Parathyroid adenoma (tissue), 2 donors: ENCODE data around the gene MED23.

ENCODE experiments used
- H2AFZ ChIP-seq: fragments of 300-600 bp; sonication (generic); one replicate; pipeline ENCODE4 v1.7.0; 2017; ENCODE audit warnings: antibody characterized with exemption, mild to moderate bottlenecking
- H3K27ac ChIP-seq: fragments of 300-600 bp; sonication (generic); one replicate; pipeline ENCODE4 v1.7.0; 2017
- H3K27me3 ChIP-seq: fragments of 300-600 bp; sonication (generic); one replicate; pipeline ENCODE4 v1.7.0; 2017; ENCODE audit warnings: low read length; ENCODE audit not compliant: control insufficient read depth, insufficient read depth
- H3K36me3 ChIP-seq: fragments of 300-600 bp; sonication (generic); one replicate; pipeline ENCODE4 v1.7.0; 2017; ENCODE audit warnings: low read length; ENCODE audit not compliant: control insufficient read depth, insufficient read depth
- H3K4me1 ChIP-seq: fragments of 300-600 bp; sonication (generic); one replicate; pipeline ENCODE4 v1.7.0; 2017; ENCODE audit warnings: control low read depth
- H3K4me2 ChIP-seq: fragments of 300-600 bp; sonication (generic); one replicate; pipeline ENCODE4 v1.7.0; 2017; ENCODE audit warnings: low read length
- H3K4me3 ChIP-seq: fragments of 300-600 bp; sonication (generic); one replicate; pipeline ENCODE4 v1.7.0; 2017; ENCODE audit warnings: low read depth, low read length
- H3K79me2 ChIP-seq: fragments of 300-600 bp; sonication (generic); one replicate; pipeline ENCODE4 v1.7.0; 2017; ENCODE audit warnings: control low read depth
- H3K9ac ChIP-seq: fragments of 300-600 bp; sonication (generic); one replicate; pipeline ENCODE4 v1.7.0; 2017; ENCODE audit warnings: mild to moderate bottlenecking
- H3K9me3 ChIP-seq: fragments of 300-600 bp; sonication (generic); one replicate; pipeline ENCODE4 v1.7.0; 2017; ENCODE audit warnings: low read length; ENCODE audit not compliant: control insufficient read depth
- CTCF ChIP-seq: fragments of 300-600 bp; sonication (generic); IDR thresholded peaks from one replicate; pipeline ENCODE4 v1.7.0; 2017; ENCODE audit warnings: antibody characterized with exemption, mild to moderate bottlenecking
- donor health status: primary hyperparathyroidism.

Gene MED23

GRCh38 chr6:131586543-131586942, 41.5 kb downstream of the MED23 start:
- no peaks in the 10 kb centered on the region for H3K4me1 ChIP-seq
- no peaks in the 10 kb centered on the region for H3K36me3 ChIP-seq
- TF ChIP-seq CTCF = no peak
- H3K9me3 ChIP-seq = no peaks in the 10 kb centered on the region
- H3K27ac ChIP-seq = no peak overlapping the region
- no peak overlapping the region for H2AFZ ChIP-seq
- H3K4me3 ChIP-seq = no peak overlapping the region
- H3K9ac ChIP-seq = no peak overlapping the region
- no peaks in the 10 kb centered on the region for H3K79me2 ChIP-seq
- H3K4me2 ChIP-seq = no peak overlapping the region
- no peaks in the 10 kb centered on the region for H3K27me3 ChIP-seq

GRCh38 chr6:131581523-131581922, 46.5 kb downstream of the MED23 start:
- Histone ChIP-seq H3K9me3 (no peaks in the 10 kb centered on the region), H3K27ac (no peak overlapping the region), H3K36me3 (no peaks in the 10 kb centered on the region), H3K4me3 (no peak overlapping the region), H2AFZ (no peak overlapping the region), H3K4me1 (no peaks in the 10 kb centered on the region), H3K4me2 (no peak overlapping the region), H3K9ac (no peak overlapping the region), H3K79me2 (no peaks in the 10 kb centered on the region), H3K27me3 (no peaks in the 10 kb centered on the region)
- TF ChIP-seq CTCF = no peak

GRCh38 chr6:131575834-131576478, 52.1 kb downstream of the MED23 start:
- no peaks in the 10 kb centered on the region for H3K79me2 ChIP-seq

GRCh38 chr6:131574686-131575085, 53.4 kb downstream of the MED23 start:
- Histone ChIP-seq H2AFZ (no peak overlapping the region), H3K4me2 (no peak overlapping the region), H3K27me3 (no peaks in the 10 kb centered on the region), H3K4me3 (no peak overlapping the region), H3K36me3 (no peaks in the 10 kb centered on the region), H3K27ac (no peak overlapping the region), H3K9me3 (no peaks in the 10 kb centered on the region), H3K4me1 (no peaks in the 10 kb centered on the region), H3K79me2 (no peaks in the 10 kb centered on the region), H3K9ac (no peak overlapping the region)
- no peak for TF ChIP-seq CTCF

More at GRCh38 chr6:131575834-131576478, 52.1 kb downstream of the MED23 start:
- Histone ChIP-seq H3K4me2 (no peak overlapping the region), H3K36me3 (no peaks in the 10 kb centered on the region), H2AFZ (no peak overlapping the region), H3K9ac (no peak overlapping the region), H3K9me3 (no peaks in the 10 kb centered on the region), H3K27me3 (no peaks in the 10 kb centered on the region), H3K27ac (no peak overlapping the region), H3K4me1 (no peaks in the 10 kb centered on the region), H3K4me3 (no peak overlapping the region)
- no peak for TF ChIP-seq CTCF

- H3K9me3 ChIP-seq = no peaks in the 10 kb centered on the region
- TF ChIP-seq CTCF = no peak
Observed at GRCh38 chr6:131574133-131574532, 53.9 kb downstream of the MED23 start.

More at GRCh38 chr6:131574133-131574532, 53.9 kb downstream of the MED23 start:
- Histone ChIP-seq H3K36me3 (no peaks in the 10 kb centered on the region), H3K4me1 (no peaks in the 10 kb centered on the region), H3K4me3 (no peak overlapping the region), H3K79me2 (no peaks in the 10 kb centered on the region), H3K27ac (no peak overlapping the region), H2AFZ (no peak overlapping the region), H3K9ac (no peak overlapping the region), H3K27me3 (no peaks in the 10 kb centered on the region), H3K4me2 (no peak overlapping the region)
